Stimulated activated CD4-positive, alpha-beta T cell treated with anti-CD3 and anti-CD28 coated beads, Interleukin-2, amount 100 ng/mL, for 48 hours (primary cell): ENCODE measurements around the gene INAFM1.
"Not testable (repeated sequence)": the region's sequence is repeated elsewhere in the genome, so short reads cannot be mapped to it uniquely, and the experiment has no call there.

Experiments
- DNase-seq, 2 donors: peaks; one replicate each; pipeline ENCODE4 v3.0.0-alpha.2; 2020

The INAFM1 gene

GRCh38 chr19:47270408-47270807 lies 4.3 kb upstream of the INAFM1 start:
- no peak for DNase-seq

DNA sequence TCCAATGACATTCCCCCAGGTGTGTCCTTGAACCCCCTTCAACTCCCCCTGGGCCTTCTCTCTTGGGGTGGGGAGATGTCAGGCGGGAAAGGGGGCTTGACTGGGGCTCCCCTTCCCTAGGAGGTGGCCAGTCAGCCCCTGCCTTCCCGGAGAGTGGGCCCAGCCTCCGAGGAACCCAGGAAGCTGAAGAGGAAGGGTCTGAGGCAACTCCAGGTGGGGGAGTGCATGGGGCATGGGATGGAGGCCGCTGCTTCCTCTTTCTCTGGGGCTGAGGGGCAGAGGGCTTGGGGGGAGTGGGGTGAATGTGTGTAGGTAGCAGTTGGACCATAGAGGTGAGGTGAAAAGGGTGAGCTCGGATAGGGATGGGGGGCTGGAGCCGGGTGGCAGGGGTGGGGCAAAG lies 2.7 kb upstream of the INAFM1 start:
- DNase-seq, result no peak

DNA sequence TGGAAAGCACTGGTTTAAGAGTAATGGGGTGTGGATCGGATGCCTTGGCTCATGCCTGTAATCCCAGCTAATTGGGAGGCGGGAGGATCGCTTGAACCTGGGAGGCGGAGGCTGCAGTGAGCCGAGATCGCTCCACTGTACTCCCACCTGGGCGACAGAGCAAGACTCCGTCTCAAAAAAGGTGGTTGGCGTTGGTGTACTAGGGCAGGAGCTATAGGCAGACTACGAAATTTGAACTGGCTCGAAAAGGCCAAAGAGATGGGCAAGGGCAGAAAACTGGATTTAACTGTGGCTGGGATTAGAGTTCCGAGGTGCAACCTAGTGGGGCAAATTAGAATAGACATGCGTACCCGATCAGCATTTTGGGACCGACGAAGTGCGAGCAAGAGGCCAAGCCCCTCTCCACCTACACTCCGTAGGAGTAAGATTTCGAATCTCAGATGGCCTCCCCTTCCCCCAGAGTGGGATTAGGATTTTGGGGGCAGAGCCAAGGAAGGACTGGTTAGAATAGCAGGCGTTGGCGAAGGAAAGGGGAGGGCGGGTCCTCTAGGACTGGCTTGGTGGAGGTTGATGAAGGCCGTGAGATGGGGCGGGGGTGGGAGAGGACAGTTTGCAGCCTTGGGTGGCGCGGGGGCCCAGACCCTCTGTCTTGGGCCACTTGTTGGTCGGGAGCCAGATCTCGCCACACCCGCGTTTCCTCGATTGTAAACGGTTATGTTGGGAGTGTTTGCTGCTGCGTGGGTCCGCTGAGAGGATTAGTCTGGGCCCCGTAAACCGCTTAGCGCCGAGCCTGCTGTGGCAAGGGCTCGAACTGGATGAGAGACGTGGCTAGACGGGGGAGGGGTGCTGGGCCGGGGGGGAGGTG lies 2.0 kb upstream of the INAFM1 start:
- DNase-seq, result no peak

GRCh38 chr19:47273313-47274070 lies 1.2 kb upstream of the INAFM1 start:
- DNase-seq, result peak; percentile 84

DNA sequence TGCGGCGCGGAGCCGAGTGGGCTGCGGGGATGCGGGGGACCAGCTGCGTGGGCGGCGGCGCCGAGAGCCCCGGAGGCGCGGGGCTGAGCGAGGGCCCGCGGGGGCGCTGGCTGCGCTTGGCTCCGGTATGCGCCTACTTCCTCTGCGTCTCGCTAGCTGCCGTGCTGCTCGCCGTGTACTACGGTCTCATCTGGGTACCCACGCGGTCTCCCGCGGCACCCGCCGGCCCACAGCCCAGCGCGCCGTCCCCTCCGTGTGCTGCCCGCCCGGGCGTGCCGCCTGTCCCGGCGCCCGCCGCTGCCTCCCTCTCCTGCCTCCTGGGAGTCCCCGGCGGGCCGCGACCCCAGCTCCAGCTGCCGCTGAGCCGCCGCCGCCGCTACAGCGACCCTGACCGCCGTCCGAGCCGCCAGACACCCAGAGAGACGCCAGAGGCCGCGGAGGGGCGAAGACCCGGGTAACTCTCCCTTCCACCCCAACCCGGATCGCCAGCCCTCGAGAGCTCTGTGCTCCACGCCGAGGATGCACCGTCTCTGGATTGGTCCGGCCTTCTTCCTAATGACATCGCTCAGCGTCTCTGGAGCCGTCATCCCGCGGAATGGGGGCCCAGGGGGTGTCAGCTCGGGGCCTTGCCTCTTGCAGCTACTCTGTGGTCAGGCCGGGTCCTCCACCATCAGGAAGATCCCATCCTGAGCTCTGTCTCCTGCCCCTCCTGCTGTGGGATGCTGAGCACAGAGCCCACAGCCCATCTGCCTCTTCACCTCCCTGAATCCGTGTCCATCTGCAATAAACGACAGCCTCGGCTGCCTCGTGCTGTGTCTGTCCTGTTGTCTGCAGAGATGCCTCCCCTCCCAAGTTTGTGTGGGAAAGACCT lies 441 bp downstream of the INAFM1 start:
- DNase-seq, result no peak

DNA sequence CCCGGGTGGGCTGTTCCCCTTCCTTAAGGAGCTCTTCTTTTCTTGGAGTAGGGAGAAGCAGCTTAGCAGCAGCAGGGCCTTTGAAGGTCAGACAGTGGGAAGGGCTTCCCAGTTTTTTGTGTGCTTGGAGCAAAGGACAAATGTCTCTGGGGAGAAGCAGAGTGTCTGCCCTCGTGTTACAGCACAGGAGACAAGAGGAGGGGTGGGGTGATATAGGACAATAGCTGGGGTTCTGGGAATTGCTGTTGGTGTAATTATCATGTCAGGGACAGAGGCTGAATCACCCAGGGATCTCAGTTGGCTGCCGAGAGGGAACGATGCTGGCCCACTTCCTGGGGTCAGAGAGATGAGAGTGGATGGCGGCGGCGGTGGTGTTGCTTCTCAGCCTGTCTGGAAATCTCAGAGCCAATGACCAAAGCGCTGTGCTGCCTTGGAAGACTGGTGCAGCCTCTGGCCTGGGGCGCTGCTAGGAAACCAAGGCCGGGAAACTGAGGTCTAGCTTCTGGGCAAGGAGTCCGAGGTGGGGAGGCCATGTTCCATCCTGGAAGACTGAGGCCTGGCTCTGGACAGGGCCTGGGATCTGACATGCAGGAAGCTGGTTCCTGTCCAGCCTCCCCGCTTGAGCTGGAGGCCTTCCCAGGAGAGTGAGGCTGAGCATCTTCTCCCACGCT lies 1.2 kb downstream of the INAFM1 start:
- DNase-seq, result no peak

DNA sequence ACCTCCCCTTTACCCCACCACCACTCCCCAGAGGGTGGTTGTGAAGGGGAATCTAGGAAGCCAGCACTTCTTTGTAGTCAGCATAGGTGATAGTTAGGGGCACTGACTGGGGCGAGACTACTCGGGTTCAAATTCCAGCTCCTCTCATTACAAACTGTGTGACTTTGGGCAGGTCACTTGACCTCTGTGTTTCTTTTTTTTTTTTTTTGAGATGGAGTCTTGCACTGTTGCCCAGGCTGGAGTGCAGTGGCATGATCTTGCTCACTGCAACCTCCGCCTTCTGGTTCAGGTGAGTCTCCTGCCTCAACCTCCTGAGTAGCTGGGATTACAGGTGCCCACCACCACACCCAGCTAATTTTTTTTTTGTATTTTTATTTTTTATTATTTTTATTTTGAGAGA lies 1.8 kb downstream of the INAFM1 start:
- DNase-seq, result not testable (repeated sequence)

GRCh38 chr19:47280183-47280797 lies 5.6 kb downstream of the INAFM1 start:
- peak; percentile 65 to 66 for DNase-seq

- DNase-seq, result no peak
These were observed 8.8 kb downstream of the INAFM1 start for GRCh38 chr19:47283405-47284059.

- peak; percentile 60 for DNase-seq
These were observed 9.7 kb downstream of the INAFM1 start for GRCh38 chr19:47284324-47284899.

DNA sequence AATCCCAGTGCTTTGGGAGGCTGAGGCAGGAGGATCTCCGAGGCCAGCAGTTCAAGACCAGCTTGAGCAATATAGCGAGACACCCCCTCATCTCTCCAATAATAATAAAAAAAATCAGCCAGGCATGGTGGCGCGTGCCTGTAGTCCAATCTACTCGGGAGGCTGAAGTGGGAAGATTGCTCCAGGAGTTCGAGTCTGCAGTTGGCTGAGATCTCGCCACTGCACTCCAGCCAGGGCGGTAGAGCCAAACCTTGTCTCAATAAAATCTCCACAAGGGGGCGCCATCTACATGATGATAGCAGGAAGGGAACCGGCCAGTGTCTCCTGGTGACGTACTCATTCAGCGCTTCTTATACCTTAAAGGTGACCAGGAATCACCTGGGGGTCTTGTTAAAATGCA lies 21.4 kb downstream of the INAFM1 start:
- peak; percentile 85 for DNase-seq

GRCh38 chr19:47300867-47301266 lies 26.2 kb downstream of the INAFM1 start:
- not testable (repeated sequence) for DNase-seq

GRCh38 chr19:47302249-47302648 lies 27.6 kb downstream of the INAFM1 start:
- DNase-seq, result no peak

GRCh38 chr19:47303966-47304365 lies 29.3 kb downstream of the INAFM1 start:
- DNase-seq, result no peak

GRCh38 chr19:47305309-47305751 lies 30.6 kb downstream of the INAFM1 start:
- peak; percentile 52 to 59 for DNase-seq

GRCh38 chr19:47306303-47306702 lies 31.6 kb downstream of the INAFM1 start:
- no peak for DNase-seq

DNA sequence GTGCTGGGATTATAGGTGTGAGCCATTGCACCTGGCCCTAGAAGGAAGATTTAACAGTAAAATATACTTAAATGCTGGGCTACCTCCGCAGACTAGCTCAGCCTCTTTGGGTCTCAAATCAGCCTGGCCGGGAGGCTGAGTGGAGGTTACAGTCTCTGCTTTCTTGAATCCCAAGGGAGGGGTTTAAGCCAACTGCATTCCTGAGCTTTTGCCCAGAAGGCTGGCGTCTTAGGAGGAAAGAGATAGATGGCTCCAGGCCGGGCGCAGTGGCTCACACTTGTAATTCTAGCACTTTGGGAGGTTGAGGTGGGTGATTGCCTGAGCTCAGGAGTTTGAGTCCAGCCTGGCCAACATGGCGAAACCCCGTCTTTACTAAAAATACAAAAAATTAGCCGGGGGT lies 34.4 kb downstream of the INAFM1 start:
- no peak for DNase-seq

GRCh38 chr19:47309608-47310007 lies 34.9 kb downstream of the INAFM1 start, which contains the start of gene C5AR1:
Gene C5AR1, plus strand, starts transcription at chr19:47309861. Its CDS starts 35 bp downstream, at chr19:47309896.
- no peak for DNase-seq

GRCh38 chr19:47310323-47310722 lies 35.6 kb downstream of the INAFM1 start:
- DNase-seq, result no peak

GRCh38 chr19:47310819-47311218 lies 36.1 kb downstream of the INAFM1 start:
- no peak for DNase-seq
